ENCODE data around the gene RPS6KA5.

Gene RPS6KA5

GRCh38 chr14:90936757-90937440 is 123.5 kb downstream of the RPS6KA5 start:
- no peak for TF ChIP-seq CTCF (IDR thresholded peaks at IDR 0.05; ENCODE audit: low read depth, low read length)
- Histone ChIP-seq H3K36me3 (no peaks in the 10 kb centered on the region), H3K27me3 (ENCODE audit: insufficient read depth, low read depth, severe bottlenecking) (no peaks in the 10 kb centered on the region), H3K4me3 (ENCODE audit: low read depth, low read length) (no peak overlapping the region), H3K27ac (no peak overlapping the region), H3K9me3 (ENCODE audit: severe bottlenecking) (peaks cover 6% of the 10 kb centered on the region)
- no peak for DNase-seq

- Histone ChIP-seq H3K36me3 (no peaks in the 10 kb centered on the region), H3K4me3 (ENCODE audit: low read depth, low read length) (no peak overlapping the region), H3K27ac (no peak overlapping the region), H3K9me3 (ENCODE audit: severe bottlenecking) (no peaks in the 10 kb centered on the region), H3K27me3 (ENCODE audit: insufficient read depth, low read depth, severe bottlenecking) (no peaks in the 10 kb centered on the region)
- TF ChIP-seq CTCF (IDR thresholded peaks at IDR 0.05; ENCODE audit: low read depth, low read length), result no peak
- no peak for DNase-seq
Observed at GRCh38 chr14:90924621-90925340, 135.7 kb downstream of the RPS6KA5 start.

- no peak for DNase-seq
- no peak overlapping the region for H3K27ac ChIP-seq
- no peaks in the 10 kb centered on the region for H3K27me3 ChIP-seq (ENCODE audit: insufficient read depth, low read depth, severe bottlenecking)
- H3K36me3 ChIP-seq, result no peaks in the 10 kb centered on the region
- TF ChIP-seq CTCF (IDR thresholded peaks at IDR 0.05; ENCODE audit: low read depth, low read length), result no peak
- no peak overlapping the region for H3K4me3 ChIP-seq (ENCODE audit: low read depth, low read length)
- H3K9me3 ChIP-seq (ENCODE audit: severe bottlenecking), result no peaks in the 10 kb centered on the region
Observed at GRCh38 chr14:90922141-90922540, 138.3 kb downstream of the RPS6KA5 start.

- Histone ChIP-seq H3K27me3 (ENCODE audit: insufficient read depth, low read depth, severe bottlenecking) (no peaks in the 10 kb centered on the region), H3K9me3 (ENCODE audit: severe bottlenecking) (no peaks in the 10 kb centered on the region), H3K27ac (no peak overlapping the region), H3K36me3 (no peaks in the 10 kb centered on the region), H3K4me3 (ENCODE audit: low read depth, low read length) (no peak overlapping the region)
- DNase-seq, result no peak
- no peak for TF ChIP-seq CTCF (IDR thresholded peaks at IDR 0.05; ENCODE audit: low read depth, low read length)
Observed at GRCh38 chr14:90911121-90911520, 149.3 kb downstream of the RPS6KA5 start.

- no peak overlapping the region for H3K4me3 ChIP-seq (ENCODE audit: low read depth, low read length)
- no peaks in the 10 kb centered on the region for H3K27me3 ChIP-seq (ENCODE audit: insufficient read depth, low read depth, severe bottlenecking)
- no peak overlapping the region for H3K27ac ChIP-seq
- no peaks in the 10 kb centered on the region for H3K9me3 ChIP-seq (ENCODE audit: severe bottlenecking)
- no peaks in the 10 kb centered on the region for H3K36me3 ChIP-seq
- no peak for DNase-seq
- TF ChIP-seq CTCF (IDR thresholded peaks at IDR 0.05; ENCODE audit: low read depth, low read length), result no peak
Observed at GRCh38 chr14:90907178-90907577, 153.3 kb downstream of the RPS6KA5 start.

Measured in WERI-Rb-1 (cell line).